T-helper 2 cell treated with Interferon-gamma antibody and Interleukin-4, amounts not matched to agents 100 ng/mL and 5 ng/mL, for 36 hours (primary cell): Measurements from ENCODE around the gene EXOG. TPM values are rescaled to one million over a fixed set of nuclear protein-coding genes. Genes with fewer than 3 reads are reported as not detected.
"Not testable (repeated sequence)": the region's sequence is repeated elsewhere in the genome, so short reads cannot be mapped to it uniquely, and the experiment has no call there.

ENCODE experiments used
- intact Hi-C: fragments of 100-400 bp; cut with micrococcal nuclease; formaldehyde crosslinking; loops from one replicate; pipeline ENCODE4 v1.15.1; 2023
- total RNA-seq: library from RNA; stranded (reverse); gene quantifications from 2 replicates; pipeline ENCODE4 v1.2.3, GENCODE V29; 2022

EXOG gene
- total RNA-seq, 1 donor from 2014 or later, result 22.7 TPM

DNA sequence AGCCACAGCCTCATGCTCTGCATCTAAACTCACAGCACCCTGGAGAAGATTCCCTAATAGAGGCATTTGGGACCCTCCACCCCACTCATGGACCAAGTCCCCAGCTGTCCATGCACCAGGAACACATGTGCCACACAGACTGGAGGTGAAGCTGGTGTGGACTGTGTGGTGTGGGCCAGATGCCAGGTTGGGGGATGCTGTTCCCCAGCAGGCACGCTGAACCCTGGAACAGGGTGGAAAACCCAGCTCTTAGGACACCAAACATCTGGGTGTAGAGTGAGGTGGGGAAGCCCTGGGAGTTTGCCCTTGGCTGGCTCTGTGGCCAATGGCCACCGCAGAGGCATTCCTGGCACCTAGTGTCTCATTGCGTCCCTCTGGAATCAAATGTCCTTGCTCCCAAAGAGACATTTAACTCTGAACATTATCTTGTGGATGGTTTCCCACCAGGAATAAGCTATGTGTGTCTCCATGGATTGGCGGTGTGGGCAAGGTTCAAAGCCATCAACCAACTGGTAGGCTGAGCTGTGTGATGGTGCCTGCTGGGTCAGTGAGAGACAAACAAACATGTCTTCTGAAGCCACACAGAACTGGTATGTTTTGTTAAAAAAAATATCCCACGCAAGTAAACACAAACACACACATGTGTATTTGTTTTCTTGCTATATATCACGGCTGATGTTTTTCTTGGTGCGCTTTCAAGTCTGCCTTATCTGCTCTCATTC is 65.0 kb downstream of the EXOG start:
- intact Hi-C loops, result no loop called here

DNA sequence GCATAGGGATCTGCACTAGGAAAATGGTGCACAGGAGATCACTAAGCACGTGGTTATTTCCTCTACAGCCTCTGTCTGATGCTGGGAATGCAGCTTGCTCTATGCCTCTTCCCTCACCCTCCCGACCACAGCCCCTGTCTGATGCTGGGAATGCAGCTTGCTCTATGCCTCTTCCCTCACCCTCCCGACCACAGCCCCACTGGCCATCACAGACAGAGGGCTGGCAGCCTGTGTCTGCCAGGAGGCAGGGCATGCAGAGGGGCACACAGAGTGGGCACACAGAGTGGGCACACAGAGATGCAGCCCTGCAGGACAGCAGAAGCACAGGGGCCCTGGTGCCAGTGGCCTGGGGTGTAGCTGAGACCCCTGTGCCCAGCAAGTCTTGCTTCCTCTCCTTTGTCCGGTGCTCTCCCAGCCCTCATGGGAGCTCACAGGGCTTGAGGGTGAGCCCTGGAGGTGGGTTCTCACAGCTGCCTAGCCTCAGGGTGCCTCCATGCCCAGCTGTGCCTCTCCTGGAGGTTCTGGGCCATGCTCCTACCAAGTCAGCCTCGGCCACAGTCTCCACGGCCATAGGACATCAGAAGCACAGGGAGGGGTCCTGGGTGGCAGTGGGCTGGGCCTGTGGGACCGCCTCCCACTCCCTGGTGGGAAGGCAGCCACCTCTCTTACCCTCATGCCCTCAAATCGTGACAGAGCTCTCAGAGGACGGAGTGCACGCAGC is 65.8 kb downstream of the EXOG start:
- intact Hi-C loops, result no loop called here

DNA sequence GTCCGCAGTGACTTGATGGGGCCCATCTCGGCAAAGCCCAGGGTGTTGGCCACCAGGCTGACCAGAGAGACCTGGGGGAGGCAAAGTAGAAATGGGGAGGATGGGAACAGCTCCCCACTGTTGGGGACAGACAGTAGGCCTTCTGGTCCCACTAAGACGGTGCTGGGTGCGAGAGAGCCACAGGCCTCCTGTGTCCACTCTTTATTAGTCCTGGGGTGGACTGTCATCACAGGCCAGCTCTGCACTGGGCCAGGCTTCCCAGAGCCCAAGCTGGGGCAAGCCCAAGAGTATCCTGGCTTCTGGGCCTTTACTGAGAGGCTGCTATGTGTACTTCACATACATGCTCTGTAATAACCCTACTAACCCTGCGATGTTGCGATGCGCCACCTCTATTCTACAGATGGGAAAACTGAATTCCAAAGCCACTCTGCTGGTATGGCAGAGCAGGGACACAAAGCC is 66.4 kb downstream of the EXOG start:
- intact Hi-C loops, result no loop called here

GRCh38 chr3:38563070-38563885 is 67.1 kb downstream of the EXOG start:
- intact Hi-C loops, result no loop called here

DNA sequence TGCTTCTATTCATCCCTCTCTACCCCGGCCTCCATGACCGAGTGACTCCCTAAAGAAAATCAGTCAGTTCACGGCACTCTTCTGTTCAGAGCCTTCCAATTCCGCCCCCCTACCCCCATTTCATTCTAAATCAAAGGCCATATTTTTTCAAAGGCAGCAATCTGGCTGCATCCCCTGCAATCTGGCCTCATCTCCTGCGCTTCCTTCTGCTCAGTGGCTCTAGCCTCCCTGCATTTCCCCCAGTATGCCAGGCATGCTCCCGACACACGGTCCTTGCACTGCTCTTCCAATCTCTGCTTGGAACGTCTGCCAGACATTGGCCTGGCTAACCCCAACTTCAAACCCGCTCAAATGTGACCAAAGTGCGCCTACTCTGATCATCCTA is 67.7 kb downstream of the EXOG start:
- intact Hi-C loops, result no loop called here

GRCh38 chr3:38564631-38565338 is 68.6 kb downstream of the EXOG start:
- intact Hi-C loops, result no loop called here

DNA sequence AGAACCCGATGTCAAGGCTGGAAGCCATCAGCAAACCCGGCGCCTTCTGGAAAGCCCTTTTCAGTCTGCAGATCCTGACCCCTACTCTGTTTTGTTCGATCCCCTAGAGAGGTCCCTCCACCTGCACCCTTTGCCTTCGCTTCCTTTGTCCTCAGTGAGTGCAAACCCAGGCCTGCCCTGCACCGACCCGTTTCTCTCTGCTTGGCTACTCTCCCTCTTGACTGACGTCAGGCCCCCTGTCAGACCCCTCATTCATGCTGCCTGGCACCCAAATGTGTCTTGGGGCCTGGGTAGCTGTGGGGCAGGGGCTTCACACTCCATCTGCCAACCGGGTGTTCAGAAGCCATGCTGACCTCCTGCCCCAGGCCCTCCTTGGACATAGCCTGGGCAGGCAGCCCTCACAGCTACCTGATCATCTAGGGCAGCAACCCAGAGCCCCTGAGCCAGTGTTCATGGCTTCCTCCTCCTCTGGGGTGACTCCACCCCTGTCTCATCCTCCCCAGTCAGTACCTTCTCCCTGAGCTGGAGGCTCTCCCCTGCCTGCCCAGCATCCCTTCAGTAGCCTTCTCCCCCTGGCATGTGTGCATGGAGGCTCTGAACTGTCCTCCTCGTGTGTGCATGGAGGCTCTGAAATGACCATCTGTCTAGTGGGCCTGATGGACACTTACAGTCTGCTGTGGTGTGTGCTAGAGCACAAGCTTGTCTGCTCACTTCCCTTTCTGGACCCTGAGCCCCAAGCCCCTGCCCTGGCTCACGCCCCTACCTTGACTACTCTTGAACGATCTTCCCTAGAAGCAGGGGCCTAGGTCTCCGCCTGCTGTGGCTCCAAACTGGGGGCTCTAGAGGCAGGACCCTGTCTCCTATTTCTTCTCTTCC is 69.4 kb downstream of the EXOG start:
- intact Hi-C loops, result no loop called here

- intact Hi-C loops, result no loop called here
Observed at GRCh38 chr3:38566215-38566528, 70.0 kb downstream of the EXOG start.

- intact Hi-C loops, result not testable (repeated sequence)
Observed at GRCh38 chr3:38566794-38567193, 70.7 kb downstream of the EXOG start.

GRCh38 chr3:38567498-38567897 is 71.4 kb downstream of the EXOG start:
- intact Hi-C loops, result no loop called here

GRCh38 chr3:38573111-38573510 is 77.0 kb downstream of the EXOG start:
- intact Hi-C loops, result no loop called here

GRCh38 chr3:38573556-38573955 is 77.4 kb downstream of the EXOG start:
- intact Hi-C loops, result no loop called here

- intact Hi-C loops, result no loop called here
Observed at GRCh38 chr3:38574411-38575278, 78.5 kb downstream of the EXOG start.

- intact Hi-C loops, result no loop called here
Observed at GRCh38 chr3:38575279-38575843, 79.2 kb downstream of the EXOG start.

Other genes with a start within 250 kb of the EXOG start
- 0.59 and 0.93 TPM in 2 replicates for gene SLC22A13, start 230.5 kb upstream of the EXOG start, total RNA-seq
- 0.09 TPM in 1 of 2 replicates, not detected in the other for gene SLC22A14, start 214.0 kb upstream of the EXOG start, total RNA-seq
- 9.3 and 9.8 TPM in 2 replicates for gene XYLB, start 149.6 kb upstream of the EXOG start, total RNA-seq
- 6.8 and 7.3 TPM in 2 replicates for gene ACVR2B, start 42.5 kb upstream of the EXOG start, total RNA-seq
- gene SCN5A, start 153.3 kb downstream of the EXOG start, total RNA-seq, result 0.02 TPM in 1 of 2 replicates, not detected in the other